SK-N-MC (cell line): ENCODE measurements around the gene SLC12A5.

Source experiments
- EZH2 ChIP-seq: fragments of 200-600 bp; sonication (generic); IDR thresholded peaks from one replicate; pipeline ENCODE4 v1.6.1; 2017; ENCODE audit warnings: antibody characterized with exemption
- POLR2AphosphoS5 ChIP-seq: IDR thresholded peaks from 2 replicates; pipeline ENCODE4 v1.6.1; 2012; ENCODE audit warnings: mild to moderate bottlenecking, low read depth, low read length, borderline replicate concordance

GRCh38 chr20:46027245-46027853, 1.7 kb upstream of the SLC12A5 start:
- no peak for TF ChIP-seq EZH2
- TF ChIP-seq POLR2AphosphoS5, result no peak
